Measurements from ENCODE around the gene PELI1.
A peak's percentile ranks its signal among the peaks of the same experiment; 100 is the strongest.

The PELI1 gene

GRCh38 chr2:64164629-64165028, 20.4 kb upstream of the PELI1 start:
- 0 out of 2 replicates have a peak, but pooled peaks cover 11% of the 10 kb centered on the region for H3F3A ChIP-seq (ENCODE audit: control insufficient read depth, insufficient read depth)
- H3K9me2 ChIP-seq (replicated peaks; ENCODE audit: control insufficient read depth, low read length), result no peaks in the 10 kb centered on the region
- peaks cover 4% of the 10 kb centered on the region for H3K79me2 ChIP-seq (ENCODE audit: control insufficient read depth, low read length)
- H3K27ac ChIP-seq (ENCODE audit: low read depth, low read length), result peak overlapping the region; percentile 13; the same call in 1 of the 2 replicates
- no peaks in the 10 kb centered on the region for H3K9me3 ChIP-seq (ENCODE audit: control insufficient read depth, insufficient read depth, low read length)
- no peaks in the 10 kb centered on the region for H4K20me1 ChIP-seq (ENCODE audit: control insufficient read depth, insufficient read depth, low read depth, low read length)
- H3K4me2 ChIP-seq (ENCODE audit: low read length), result peak overlapping the region; percentile 53
- no peaks in the 10 kb centered on the region for H3K36me3 ChIP-seq (ENCODE audit: control insufficient read depth, low read length)
- TF ChIP-seq EZH2phosphoT487 (IDR thresholded peaks at IDR 0.05; ENCODE audit: borderline replicate concordance, low read length) (no peak), CTCF (IDR thresholded peaks at IDR 0.05; ENCODE audit: low read depth, low read length, poor library complexity, severe bottlenecking) (no peak)
- H3K27me3 ChIP-seq (ENCODE audit: control insufficient read depth, low read length), result no peaks in the 10 kb centered on the region
- H3K4me1 ChIP-seq (ENCODE audit: control insufficient read depth, low read length), result peaks cover 60% of the 10 kb centered on the region
- H3K4me3 ChIP-seq (ENCODE audit: low read length), result peak overlapping the region; percentile 9

- no peaks in the 10 kb centered on the region for H3K27me3 ChIP-seq (ENCODE audit: control insufficient read depth, low read length)
- H3K4me2 ChIP-seq (ENCODE audit: low read length), result no peak overlapping the region
- no peak overlapping the region for H3K4me3 ChIP-seq (ENCODE audit: low read length)
- no peaks in the 10 kb centered on the region for H3K9me2 ChIP-seq (replicated peaks; ENCODE audit: control insufficient read depth, low read length)
- no peaks in the 10 kb centered on the region for H3K79me2 ChIP-seq (ENCODE audit: control insufficient read depth, low read length)
- 0 out of 2 replicates have a peak, but pooled peaks cover 11% of the 10 kb centered on the region for H3F3A ChIP-seq (ENCODE audit: control insufficient read depth, insufficient read depth)
- H3K27ac ChIP-seq (ENCODE audit: low read depth, low read length), result no peak overlapping the region
- peaks cover 41% of the 10 kb centered on the region for H3K4me1 ChIP-seq (ENCODE audit: control insufficient read depth, low read length)
- no peaks in the 10 kb centered on the region for H3K36me3 ChIP-seq (ENCODE audit: control insufficient read depth, low read length)
- TF ChIP-seq EZH2phosphoT487 (IDR thresholded peaks at IDR 0.05; ENCODE audit: borderline replicate concordance, low read length) (no peak), CTCF (IDR thresholded peaks at IDR 0.05; ENCODE audit: low read depth, low read length, poor library complexity, severe bottlenecking) (no peak)
- no peaks in the 10 kb centered on the region for H4K20me1 ChIP-seq (ENCODE audit: control insufficient read depth, insufficient read depth, low read depth, low read length)
- H3K9me3 ChIP-seq (ENCODE audit: control insufficient read depth, insufficient read depth, low read length), result no peaks in the 10 kb centered on the region
Measured at GRCh38 chr2:64162516-64162915, 18.3 kb upstream of the PELI1 start.

- peaks cover 2% of the 10 kb centered on the region; the same call in 1 of the 2 replicates for H3K4me1 ChIP-seq (ENCODE audit: control insufficient read depth, low read length)
- H3K9me3 ChIP-seq (ENCODE audit: control insufficient read depth, insufficient read depth, low read length), result no peaks in the 10 kb centered on the region
Measured at GRCh38 chr2:64157792-64158191, 13.6 kb upstream of the PELI1 start.

More at GRCh38 chr2:64157792-64158191, 13.6 kb upstream of the PELI1 start:
- Histone ChIP-seq H3K36me3 (ENCODE audit: control insufficient read depth, low read length) (peaks cover 29% of the 10 kb centered on the region), H3K27me3 (ENCODE audit: control insufficient read depth, low read length) (no peaks in the 10 kb centered on the region), H3F3A (ENCODE audit: control insufficient read depth, insufficient read depth) (0 out of 2 replicates have a peak, but pooled peaks cover 7% of the 10 kb centered on the region), H3K9me2 (replicated peaks; ENCODE audit: control insufficient read depth, low read length) (no peaks in the 10 kb centered on the region), H3K27ac (ENCODE audit: low read depth, low read length) (no peak overlapping the region), H3K79me2 (ENCODE audit: control insufficient read depth, low read length) (no peaks in the 10 kb centered on the region), H4K20me1 (ENCODE audit: control insufficient read depth, insufficient read depth, low read depth, low read length) (no peaks in the 10 kb centered on the region), H3K4me3 (ENCODE audit: low read length) (no peak overlapping the region), H3K4me2 (ENCODE audit: low read length) (no peak overlapping the region)
- no peak for TF ChIP-seq EZH2phosphoT487 (IDR thresholded peaks at IDR 0.05; ENCODE audit: borderline replicate concordance, low read length)
- TF ChIP-seq CTCF (IDR thresholded peaks at IDR 0.05; ENCODE audit: low read depth, low read length, poor library complexity, severe bottlenecking), result no peak

Measured in DOHH2 (cell line).